ENCODE results near the gene RPL5.

Gene RPL5

DNA sequence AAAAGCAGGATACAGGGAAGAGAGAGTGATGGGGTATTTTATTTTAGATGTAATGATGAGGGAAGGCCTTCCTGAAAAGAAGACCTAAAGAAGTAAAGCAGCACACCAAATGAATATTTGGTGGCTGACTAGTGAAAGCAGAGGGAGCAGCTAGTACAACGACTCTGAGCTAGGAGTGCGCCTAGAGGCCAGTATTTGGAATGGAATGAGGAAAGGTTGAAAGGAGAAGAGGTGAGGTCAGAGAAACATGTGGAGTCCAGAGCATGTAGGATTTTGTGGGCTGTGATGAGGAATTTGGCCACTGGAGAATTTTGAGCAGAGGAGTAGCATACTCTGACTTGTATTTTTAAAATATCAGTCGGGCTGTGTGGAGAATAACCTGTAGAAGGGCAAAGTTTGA, 11.8 kb upstream of the RPL5 start:
- DNase-seq (ENCODE audit: low read depth), result no peak

DNA sequence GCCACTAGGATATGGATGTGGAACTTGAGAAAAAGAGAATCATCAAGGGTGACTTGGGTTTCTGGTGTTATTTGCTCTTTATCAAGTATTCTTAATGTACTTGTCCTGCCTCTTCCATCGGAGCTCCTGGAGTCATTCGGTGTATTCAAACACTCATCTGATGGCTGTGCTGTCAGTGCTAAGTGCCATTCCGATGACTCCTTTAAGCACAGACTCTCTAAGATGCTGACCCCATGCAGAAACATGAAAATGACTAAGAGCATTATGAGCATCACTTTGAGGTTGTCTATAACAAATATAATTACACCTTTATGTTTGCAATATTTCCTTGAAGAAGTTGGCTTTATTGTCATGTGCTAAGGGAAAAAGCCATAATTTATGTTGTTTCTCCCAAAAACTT, 11.3 kb upstream of the RPL5 start:
- DNase-seq (ENCODE audit: low read depth), result no peak

DNA sequence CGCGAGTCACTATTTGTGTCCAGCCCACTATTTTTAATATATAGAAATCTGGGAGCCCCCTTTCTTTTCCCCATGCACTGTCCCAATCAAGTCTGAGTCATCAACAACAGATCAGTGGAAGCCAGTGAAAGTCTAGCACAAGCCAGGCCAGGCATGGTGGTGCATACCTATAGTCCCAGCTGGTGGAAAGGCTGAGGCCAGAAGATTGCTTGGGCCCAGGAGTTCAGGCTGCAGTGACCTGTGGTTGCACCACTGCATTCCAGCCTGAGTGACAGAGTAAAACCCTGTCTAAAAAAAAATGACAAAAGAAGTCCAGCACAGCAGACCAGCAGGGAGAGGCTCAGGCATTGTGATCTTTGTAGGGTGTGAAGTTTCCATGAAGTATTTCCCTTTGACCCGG, 9.0 kb upstream of the RPL5 start:
- DNase-seq (ENCODE audit: low read depth), result no peak

DNA sequence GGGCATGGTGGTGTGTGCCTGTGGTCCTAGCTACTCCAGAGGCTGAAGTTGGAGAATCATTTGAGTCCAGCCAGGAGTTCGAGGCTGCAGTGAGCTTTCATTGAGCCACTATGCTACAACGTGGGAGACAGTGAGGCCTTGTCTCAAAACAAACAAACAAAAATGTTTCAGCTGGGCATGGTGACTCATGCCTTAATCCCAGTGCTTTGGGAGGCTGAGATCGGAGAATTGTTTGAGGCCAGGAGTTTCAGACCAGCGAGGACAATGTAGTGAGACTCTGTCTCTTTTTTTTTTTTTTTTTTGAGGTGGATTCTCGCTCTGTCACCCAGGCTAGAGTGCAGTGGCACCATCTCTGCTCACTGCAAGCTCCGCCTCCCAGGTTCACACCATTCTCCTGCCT, 5.0 kb upstream of the RPL5 start:
- DNase-seq (ENCODE audit: low read depth), result no peak

DNA sequence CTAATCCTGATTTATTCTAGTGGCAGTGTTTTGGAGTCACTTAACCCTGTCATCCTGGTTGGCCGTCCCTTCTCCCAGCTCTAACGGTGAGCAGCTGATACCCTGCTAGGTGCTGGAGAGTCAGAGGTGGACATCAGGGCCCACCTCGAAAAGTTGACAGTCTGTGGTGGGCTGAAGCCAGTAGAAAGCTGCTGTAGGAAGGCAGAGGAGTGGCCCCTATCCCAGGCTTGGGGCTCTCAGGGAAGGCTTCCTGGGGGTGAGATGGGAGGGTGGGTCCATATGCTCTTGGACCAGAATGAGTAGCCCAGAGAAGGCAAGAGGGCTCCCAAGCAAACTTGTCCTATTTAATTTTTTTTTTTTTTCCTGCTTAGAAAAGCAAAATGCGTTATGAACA, 475 bp upstream of the RPL5 start:
- no peak for DNase-seq (ENCODE audit: low read depth)

DNA sequence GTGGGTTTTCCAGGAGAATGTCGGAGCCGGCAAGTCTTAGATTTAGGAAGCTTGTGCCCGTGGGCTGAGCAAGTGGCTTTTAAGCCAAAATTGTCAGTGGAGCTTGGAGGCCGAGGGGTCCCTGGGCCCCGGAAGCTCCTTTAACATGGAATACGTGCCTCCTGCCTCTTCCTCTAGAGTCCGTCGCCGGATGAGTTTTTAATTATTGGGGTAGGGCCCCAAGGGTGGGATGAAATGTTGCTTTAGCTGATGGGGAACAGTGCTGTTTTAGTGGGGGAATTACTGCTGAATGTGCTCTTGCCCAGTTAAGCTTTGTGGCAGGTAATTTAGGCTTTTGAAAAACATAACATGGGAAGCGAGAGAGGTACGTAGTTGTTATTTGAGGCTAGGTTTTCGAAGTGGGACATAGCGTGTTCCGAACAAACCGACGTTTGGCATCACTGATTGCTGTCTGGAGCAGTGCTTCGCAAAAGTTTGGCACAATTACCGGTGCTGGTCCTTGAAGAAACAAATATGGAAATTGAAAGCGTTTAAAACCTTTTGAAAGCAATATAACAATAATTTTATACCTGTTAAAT, 786 bp downstream of the RPL5 start:
- DNase-seq (ENCODE audit: low read depth), result no peak

DNA sequence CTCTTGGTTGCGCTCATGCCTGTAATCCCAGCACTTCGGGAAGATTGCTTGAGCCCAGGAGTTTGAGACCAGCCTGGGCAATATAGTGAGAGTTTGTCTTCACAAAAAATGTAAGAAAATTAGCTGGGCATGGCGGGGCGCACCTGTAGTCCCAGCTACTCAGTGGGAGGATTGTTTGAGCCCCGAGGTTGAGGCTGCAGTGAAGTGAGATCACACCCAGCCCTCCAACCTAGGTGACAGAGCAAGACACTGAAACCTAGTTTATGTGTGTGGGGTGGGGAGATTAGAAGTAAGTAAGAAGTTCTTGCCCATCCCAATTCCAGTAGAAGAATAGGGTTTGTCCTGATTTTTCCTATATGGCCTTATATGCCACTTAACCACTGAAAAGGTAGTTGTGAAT, 2.0 kb downstream of the RPL5 start:
- DNase-seq (ENCODE audit: low read depth), result no peak

DNA sequence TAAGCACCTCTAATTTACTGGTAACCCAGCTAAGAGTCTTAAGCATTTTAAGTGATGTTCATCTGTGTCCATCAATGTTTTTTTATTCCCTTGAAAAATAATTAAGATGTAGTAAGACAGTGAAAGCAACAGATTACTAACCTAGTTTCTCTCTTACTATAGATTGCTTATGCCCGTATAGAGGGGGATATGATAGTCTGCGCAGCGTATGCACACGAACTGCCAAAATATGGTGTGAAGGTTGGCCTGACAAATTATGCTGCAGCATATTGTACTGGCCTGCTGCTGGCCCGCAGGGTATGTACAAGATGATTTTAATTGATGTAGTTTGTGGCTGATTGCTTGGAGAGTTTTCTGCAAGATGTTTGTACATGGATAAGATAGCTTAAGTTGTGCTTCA, 2.8 kb downstream of the RPL5 start:
- no peak for DNase-seq (ENCODE audit: low read depth)

DNA sequence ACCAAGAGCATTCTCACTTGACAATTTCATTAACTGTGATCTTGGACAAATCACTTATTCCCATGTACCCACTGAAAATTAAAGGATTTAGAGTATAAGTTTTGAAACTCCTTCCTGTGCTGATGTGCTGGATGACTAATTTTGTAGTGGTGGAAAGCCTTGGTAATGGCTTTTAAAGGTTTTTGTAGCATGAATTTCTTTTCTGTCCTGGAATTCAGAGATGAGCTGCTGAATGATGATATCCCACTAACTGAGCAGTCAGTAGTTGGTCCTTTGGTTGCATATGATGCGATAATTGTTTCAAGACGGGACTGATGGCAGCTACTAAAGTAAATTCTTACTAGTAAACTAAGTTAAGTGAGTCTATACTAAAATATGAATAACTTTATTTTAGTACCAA, 5.2 kb downstream of the RPL5 start:
- DNase-seq (ENCODE audit: low read depth), result no peak

DNA sequence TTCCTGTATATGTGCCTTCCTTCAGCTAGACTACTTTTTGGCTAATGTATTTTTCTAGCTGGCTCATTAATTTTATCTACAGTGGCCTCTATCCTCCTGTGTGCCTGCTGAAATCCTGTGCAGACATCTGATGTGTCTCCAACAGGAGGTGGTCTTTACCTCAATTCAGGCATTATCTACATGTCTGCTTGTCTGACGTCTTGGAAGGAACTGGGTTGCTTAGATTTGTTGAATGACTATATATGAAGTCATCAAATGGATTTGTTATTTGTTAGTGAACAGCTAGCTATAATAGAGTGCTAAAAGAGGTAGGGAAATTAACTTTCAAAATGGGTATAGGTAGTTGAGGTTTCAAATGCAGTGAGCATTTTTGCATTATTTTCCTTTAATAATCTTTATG, 6.7 kb downstream of the RPL5 start:
- DNase-seq (ENCODE audit: low read depth), result no peak

DNA sequence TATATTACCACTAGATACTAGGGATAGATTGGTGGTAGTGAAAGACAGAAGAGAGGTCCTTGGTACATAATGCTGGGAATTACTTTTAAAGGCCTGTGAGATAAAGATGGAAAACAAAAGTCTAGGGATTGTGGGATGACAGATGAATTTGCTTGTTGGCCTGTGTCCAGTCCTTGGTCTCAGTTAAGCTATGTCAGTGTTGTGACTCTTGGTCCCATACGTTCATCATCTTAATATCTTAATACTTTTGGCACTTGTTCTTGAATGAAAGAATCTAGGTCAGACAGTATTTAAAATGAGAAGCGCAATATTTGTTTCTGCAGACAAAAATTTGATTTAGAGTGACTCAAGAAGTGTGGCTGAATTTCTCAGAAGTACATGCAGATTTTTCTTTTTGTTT, 7.6 kb downstream of the RPL5 start:
- DNase-seq (ENCODE audit: low read depth), result no peak

DNA sequence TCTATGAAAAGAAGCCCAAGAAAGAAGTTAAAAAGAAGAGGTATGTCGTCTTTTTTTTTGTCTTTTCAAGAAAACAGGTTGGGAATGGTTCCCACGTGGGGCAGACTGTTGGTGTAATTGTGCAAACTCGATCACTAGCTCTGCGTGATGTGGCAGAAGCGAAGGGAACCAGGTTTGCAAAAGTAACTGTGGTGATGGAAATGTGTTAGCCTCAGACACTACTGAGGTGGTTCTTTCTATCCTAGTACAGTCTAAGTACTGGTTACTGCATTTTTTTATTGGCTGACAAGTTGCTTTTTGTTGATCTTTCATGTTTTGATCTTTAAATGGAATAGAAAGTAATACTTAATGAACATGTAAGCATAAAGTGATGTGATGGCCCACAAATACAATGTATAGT, 8.8 kb downstream of the RPL5 start:
- no peak for DNase-seq (ENCODE audit: low read depth)

DNA sequence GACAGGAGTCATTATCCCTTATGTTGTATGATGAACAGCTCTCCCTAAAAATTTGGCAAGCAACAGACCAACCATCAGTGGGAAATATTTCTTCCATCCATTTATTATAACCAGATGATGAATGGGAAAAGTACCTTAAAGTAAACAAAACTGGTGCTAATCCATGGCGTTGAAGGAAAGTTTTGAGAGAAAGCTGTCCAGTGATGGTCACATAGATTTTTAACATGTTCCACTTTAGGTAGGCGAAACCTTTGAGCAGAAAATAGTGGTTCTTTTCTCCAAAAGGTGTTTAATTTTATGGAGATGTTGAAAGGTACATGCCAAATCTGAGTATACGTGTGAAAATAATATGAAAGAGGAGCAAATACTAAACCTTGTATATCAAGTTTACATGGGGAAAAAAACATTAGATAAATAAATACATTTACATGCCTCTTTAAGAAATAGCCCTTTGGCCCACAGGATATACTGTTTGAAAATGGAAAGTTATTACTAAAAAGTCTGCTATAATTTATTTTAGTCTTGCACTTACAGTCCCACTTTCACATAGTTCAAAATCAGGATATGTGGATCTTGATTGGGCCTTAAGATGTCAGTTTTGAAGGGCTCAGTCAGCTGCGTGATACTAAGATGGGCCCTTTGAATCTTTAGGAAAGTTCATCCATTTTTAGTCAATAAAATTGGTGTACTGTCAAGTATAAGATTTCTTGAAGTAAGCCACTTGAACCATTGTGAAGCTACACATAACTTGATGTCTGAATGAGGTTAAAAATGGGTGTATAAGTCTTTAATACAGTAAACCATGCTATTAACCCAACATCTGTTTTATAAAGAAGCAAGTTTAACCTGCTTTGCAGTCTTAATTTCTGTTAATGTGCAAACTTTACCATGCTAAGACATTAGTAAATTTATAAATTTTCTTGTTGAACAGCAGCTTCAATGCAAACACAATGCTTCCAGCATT, 10.5 kb downstream of the RPL5 start:
- DNase-seq (ENCODE audit: low read depth), result no peak

DNA sequence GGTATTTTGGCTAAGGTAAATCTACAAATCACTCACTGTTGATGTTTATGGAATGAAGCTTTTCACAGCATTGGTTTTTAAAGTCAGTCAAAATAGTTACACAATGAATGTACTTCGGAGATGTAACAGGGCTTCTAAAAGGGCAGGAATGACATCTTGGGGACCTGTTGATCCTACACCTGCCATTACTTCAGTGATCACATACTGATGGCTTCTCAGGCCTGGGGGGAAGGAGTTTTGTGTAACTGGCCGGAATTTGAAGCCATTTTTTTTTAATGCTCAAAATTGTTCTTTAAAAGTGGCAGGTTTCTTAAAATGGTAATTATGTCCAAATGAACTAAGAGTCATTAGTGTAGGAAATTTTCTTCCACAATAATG, 11.2 kb downstream of the RPL5 start:
- DNase-seq (ENCODE audit: low read depth), result no peak

DNA sequence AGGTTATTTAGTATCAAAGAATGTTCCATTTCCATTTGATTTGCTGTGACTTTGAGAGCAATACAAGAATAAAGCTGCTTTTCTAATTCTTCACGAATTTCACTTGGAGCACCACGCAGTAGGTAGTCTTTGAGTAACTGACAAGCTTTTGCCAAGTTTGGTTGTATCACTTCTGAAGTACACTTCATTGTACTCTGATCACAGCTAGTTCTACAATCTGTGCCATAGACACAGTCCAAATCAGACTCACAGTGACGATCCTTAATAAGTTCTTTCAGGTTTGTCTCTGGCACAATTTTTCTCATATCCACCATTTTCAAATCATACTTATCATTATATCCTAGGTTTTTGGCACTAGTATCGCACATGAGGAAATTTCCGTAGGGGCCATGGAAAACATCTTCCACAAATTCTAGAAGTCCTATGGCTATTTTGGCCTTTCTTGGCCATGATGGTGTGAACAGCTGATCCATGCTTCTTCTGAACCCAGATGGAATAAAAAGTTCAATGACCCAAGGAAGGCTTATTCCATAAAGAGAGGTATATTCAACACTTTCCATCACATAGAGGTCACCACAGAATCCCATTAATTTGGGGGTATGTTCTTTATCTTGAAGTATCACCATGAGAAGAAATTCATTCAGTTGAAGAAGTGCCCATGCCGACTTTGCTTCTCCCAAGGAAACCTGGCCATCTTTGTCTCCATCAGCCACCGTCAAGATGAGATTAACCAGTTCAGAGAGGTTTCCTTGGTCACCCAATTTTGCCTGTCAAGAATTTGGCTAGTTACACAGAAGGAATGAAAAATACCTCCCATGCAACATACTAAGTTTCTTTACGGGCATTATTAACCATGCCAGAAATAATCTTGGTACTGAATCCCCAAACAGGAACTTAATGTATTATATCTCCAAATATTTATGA, 11.9 kb downstream of the RPL5 start:
- DNase-seq (ENCODE audit: low read depth), result no peak

DNA sequence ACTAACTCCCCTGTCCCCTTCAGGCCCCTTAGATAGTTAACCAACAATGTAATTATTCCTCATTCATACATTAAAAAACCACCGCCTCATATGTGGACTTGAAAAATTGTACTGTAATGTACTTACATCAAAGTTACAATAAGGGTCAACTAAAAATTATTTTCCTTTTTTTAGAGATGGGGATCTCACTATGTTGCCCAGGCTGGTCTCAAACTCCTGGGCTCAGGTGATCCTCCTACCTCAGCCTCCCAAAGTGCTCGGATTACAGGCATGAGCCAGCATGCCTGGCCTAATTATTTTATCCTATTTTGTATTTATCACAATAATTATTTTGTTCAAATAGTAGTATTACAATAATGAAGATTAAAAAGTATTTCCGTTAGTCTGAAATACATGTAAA, 12.6 kb downstream of the RPL5 start:
- no peak for DNase-seq (ENCODE audit: low read depth)

DNA sequence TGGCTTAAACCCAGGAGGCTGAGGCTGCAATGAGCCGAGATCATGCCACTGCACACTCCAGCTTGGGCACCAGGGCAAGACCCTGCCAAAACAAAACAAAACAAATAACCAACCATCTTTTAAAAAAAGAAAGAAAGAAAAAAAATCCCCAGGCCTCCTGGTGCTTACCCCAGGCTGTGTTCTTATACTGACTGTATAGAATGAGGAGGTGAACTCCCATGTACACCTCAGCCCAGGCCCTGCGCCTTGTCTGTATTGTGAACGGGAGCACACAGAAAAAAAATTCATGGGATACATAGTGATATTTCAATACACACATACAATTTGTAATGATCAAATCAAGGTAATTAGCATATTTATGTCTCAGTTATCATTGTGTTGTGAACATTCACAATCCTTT, 14.1 kb downstream of the RPL5 start:
- no peak for DNase-seq (ENCODE audit: low read depth)

DNA sequence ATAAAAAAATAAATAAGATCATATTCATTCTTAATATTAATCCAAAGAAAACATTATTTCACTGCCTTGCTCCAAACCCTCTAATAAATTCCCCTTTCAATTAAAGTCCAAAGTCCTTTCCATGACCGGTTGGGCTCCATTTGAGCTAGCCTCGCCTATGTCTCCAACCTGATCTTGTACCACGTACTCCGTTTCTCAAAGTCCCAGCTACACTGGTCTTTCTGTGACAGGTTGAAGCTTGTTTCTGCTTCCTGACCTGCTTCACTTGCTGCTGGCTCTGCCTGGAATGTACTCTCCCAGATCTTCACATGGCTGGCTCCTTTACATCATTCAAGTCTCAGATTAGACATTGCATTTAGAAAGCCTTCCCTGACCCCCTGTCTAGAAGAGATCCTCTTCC, 16.4 kb downstream of the RPL5 start:
- DNase-seq (ENCODE audit: low read depth), result no peak

DNA sequence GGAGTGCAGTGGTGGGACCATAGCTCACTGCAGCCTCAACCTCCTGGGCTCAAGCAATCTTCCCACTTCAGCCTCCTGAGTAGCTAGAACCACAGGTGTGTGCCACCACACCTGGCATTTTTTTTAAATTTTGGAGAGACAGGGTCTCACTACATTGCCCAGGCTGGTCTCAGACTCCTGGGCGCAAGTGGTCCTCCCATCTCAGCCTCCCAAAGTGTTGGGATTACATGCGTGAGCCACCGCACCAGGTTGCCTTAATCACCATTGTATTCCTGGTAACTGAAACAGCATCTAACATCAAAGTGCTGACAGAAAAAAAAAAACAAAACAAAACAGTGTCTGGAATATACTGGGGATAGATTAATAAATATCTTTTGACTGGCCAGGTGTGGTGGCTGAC, 18.2 kb downstream of the RPL5 start:
- no peak for DNase-seq (ENCODE audit: low read depth)

DNA sequence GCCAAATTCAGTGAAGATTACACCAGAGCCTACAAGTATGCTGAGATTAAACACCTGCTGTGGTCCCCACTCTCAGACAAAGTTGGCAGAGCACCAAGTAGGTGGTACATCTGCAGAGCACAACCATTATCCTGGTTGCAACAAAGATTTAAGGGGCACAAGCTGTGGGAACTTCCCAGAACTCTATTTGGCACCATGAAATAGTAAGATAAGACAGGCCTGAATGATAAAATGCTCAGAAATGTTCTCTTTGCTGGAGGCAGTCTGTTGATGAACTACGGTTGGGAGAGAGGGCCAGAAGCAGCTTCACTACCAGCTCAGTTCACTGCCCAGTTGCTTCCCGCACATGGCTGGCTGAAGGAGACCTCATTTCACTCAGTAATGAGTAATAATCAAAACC, 19.9 kb downstream of the RPL5 start:
- no peak for DNase-seq (ENCODE audit: low read depth)

DNA sequence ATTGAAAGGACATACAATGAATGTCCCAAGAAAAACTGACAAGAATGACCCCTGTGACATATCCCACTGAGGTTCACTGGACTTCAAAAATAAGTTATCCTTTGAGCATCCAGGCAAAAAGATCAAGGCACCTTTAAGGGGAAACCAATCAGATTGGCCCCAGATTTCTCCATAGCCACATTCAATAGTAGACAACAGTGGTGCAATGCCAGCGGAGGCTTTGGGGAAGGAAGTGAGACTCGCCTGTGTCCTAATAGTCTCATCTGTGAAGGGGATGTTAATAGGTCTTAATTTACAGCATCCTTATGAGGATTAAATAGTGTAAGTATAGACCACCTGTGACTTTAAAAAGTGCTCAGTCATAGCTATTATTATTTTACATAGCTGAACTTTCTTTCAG, 21.5 kb downstream of the RPL5 start:
- no peak for DNase-seq (ENCODE audit: low read depth)

DNA sequence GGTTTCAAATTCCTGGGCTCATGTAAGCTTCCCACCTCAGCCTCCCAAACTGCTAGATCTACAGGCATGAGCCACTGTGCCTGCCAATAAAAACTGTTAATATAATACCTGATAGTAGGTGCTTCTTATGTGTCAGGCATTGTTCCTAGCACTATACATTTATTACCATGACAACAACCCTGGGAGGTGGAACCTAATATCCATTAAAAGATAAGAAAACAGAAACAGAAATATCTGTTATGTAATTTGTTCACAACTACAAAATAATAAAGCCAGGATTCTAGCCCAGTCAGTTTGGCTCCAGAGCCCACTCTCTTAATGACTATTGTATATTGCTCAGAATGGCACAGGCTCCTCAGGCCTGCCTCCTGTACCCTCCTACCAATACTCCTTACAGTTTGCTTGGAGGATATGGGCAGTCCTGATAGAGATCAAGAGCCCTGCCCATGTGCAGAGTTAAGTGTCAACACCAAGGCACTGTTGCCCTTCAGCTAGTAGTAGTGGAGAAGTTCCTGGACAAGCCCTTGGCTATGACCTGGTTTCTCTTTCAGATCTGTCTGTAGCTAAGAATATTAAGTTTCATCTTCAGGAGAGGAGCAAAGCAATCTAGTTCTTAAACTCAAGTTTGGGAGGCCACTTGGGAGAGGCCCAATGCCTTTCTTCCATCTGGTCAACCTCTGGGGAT, 22.4 kb downstream of the RPL5 start:
- DNase-seq (ENCODE audit: low read depth), result no peak
